Measurements from ENCODE around the gene RAMAC. TPM values are rescaled to one million over a fixed set of nuclear protein-coding genes. Genes with fewer than 3 reads are reported as not detected.

RAMAC gene
- polyA plus RNA-seq, 1 donor from 2014 or later: 116 TPM

GRCh38 chr15:82979726-82980125, 6.3 kb upstream of the RAMAC start:
- Histone ChIP-seq H3K4me3 (ENCODE audit: low read length) (no peak overlapping the region), H3K36me3 (ENCODE audit: insufficient read depth, low read length) (no peaks in the 10 kb centered on the region), H4K20me1 (ENCODE audit: insufficient read depth) (no peaks in the 10 kb centered on the region), H3K9ac (ENCODE audit: low read length) (no peak overlapping the region), H2AFZ (ENCODE audit: low read depth, low read length) (no peak overlapping the region), H3K27me3 (ENCODE audit: insufficient read depth, low read depth, low read length) (no peaks in the 10 kb centered on the region), H3F3A (ENCODE audit: insufficient read depth, low read length, poor library complexity, severe bottlenecking) (no peaks in the 10 kb centered on the region), H3K4me2 (ENCODE audit: low read length) (no peak overlapping the region), H3K27ac (ENCODE audit: low read length) (no peak overlapping the region), H3K79me2 (replicated peaks; ENCODE audit: insufficient read depth, low read length) (no peaks in the 10 kb centered on the region), H3K9me2 (ENCODE audit: insufficient read depth, low read length) (no peaks in the 10 kb centered on the region), H3K9me3 (ENCODE audit: low read length) (no peaks in the 10 kb centered on the region)
- TF ChIP-seq RAD21 (conservative IDR thresholded peaks at IDR 0.05) (no peak), MXI1 (conservative IDR thresholded peaks at IDR 0.05; ENCODE audit: poor library complexity, severe bottlenecking) (no peak), CTCF (IDR thresholded peaks at IDR 0.05; ENCODE audit: poor library complexity, severe bottlenecking) (no peak), EP300 (conservative IDR thresholded peaks at IDR 0.05; ENCODE audit: poor library complexity, severe bottlenecking) (no peak)

GRCh38 chr15:82980981-82981380, 5.0 kb upstream of the RAMAC start:
- Histone ChIP-seq H3K4me3 (ENCODE audit: low read length) (no peak overlapping the region), H3K9me3 (ENCODE audit: low read length) (no peaks in the 10 kb centered on the region), H3K4me2 (ENCODE audit: low read length) (no peak overlapping the region), H3K9ac (ENCODE audit: low read length) (no peak overlapping the region), H3K36me3 (ENCODE audit: insufficient read depth, low read length) (no peaks in the 10 kb centered on the region), H4K20me1 (ENCODE audit: insufficient read depth) (no peaks in the 10 kb centered on the region), H3K9me2 (ENCODE audit: insufficient read depth, low read length) (no peaks in the 10 kb centered on the region), H2AFZ (ENCODE audit: low read depth, low read length) (no peak overlapping the region), H3K79me2 (replicated peaks; ENCODE audit: insufficient read depth, low read length) (no peaks in the 10 kb centered on the region), H3F3A (ENCODE audit: insufficient read depth, low read length, poor library complexity, severe bottlenecking) (no peaks in the 10 kb centered on the region), H3K27ac (ENCODE audit: low read length) (no peak overlapping the region), H3K27me3 (ENCODE audit: insufficient read depth, low read depth, low read length) (no peaks in the 10 kb centered on the region)
- TF ChIP-seq RAD21 (conservative IDR thresholded peaks at IDR 0.05) (no peak), EZH2 (IDR thresholded peaks at IDR 0.05; ENCODE audit: borderline replicate concordance, insufficient read depth, low read length, poor library complexity, severe bottlenecking) (no peak), SMC3 (conservative IDR thresholded peaks at IDR 0.05; ENCODE audit: poor library complexity) (no peak), EP300 (conservative IDR thresholded peaks at IDR 0.05; ENCODE audit: poor library complexity, severe bottlenecking) (no peak)

- Histone ChIP-seq H3K79me2 (replicated peaks; ENCODE audit: insufficient read depth, low read length) (peaks cover 12% of the 10 kb centered on the region), H3K9me3 (ENCODE audit: low read length) (no peaks in the 10 kb centered on the region), H3K4me2 (ENCODE audit: low read length) (peak overlapping the region; percentile 96), H3K27me3 (ENCODE audit: insufficient read depth, low read depth, low read length) (no peaks in the 10 kb centered on the region), H3K36me3 (ENCODE audit: insufficient read depth, low read length) (no peaks in the 10 kb centered on the region), H3F3A (ENCODE audit: insufficient read depth, low read length, poor library complexity, severe bottlenecking) (no peaks in the 10 kb centered on the region), H4K20me1 (ENCODE audit: insufficient read depth) (no peaks in the 10 kb centered on the region), H3K27ac (ENCODE audit: low read length) (peak overlapping the region; percentile 92), H3K9me2 (ENCODE audit: insufficient read depth, low read length) (no peaks in the 10 kb centered on the region), H2AFZ (ENCODE audit: low read depth, low read length) (peak overlapping the region; percentile 98), H3K4me3 (ENCODE audit: low read length) (peak overlapping the region; percentile 73), H3K9ac (ENCODE audit: low read length) (peak overlapping the region; percentile 86)
- TF ChIP-seq REST (IDR thresholded peaks at IDR 0.05; ENCODE audit: borderline replicate concordance): no peak
- no peak for TF ChIP-seq RAD21 (conservative IDR thresholded peaks at IDR 0.05)
- no peak for TF ChIP-seq EZH2 (IDR thresholded peaks at IDR 0.05; ENCODE audit: borderline replicate concordance, insufficient read depth, low read length, poor library complexity, severe bottlenecking)
- no peak for TF ChIP-seq POLR2AphosphoS5 (IDR thresholded peaks at IDR 0.05)
- TF ChIP-seq MXI1 (conservative IDR thresholded peaks at IDR 0.05; ENCODE audit: poor library complexity, severe bottlenecking): no peak
- TF ChIP-seq CTCF (IDR thresholded peaks at IDR 0.05; ENCODE audit: poor library complexity, severe bottlenecking): no peak
- no peak for TF ChIP-seq EP300 (conservative IDR thresholded peaks at IDR 0.05; ENCODE audit: poor library complexity, severe bottlenecking)
- TF ChIP-seq SMC3 (conservative IDR thresholded peaks at IDR 0.05; ENCODE audit: poor library complexity): no peak
- TF ChIP-seq TAF1 (IDR thresholded peaks at IDR 0.05; ENCODE audit: low read depth): no peak
Observed at GRCh38 chr15:82986442-82986780, 401 bp downstream of the RAMAC start.
